Testis (tissue), 3 donors: ENCODE results near the gene ADAM15. TPM values are rescaled to one million over a fixed set of nuclear protein-coding genes. Genes with fewer than 3 reads are reported as not detected.

Experiments
- DNase-seq: peaks from one replicate; pipeline ENCODE4 v3.0.0-alpha.2; 2019
- H3K27ac ChIP-seq, 2 donors: fragments of 200-600 bp; sonication (generic); one replicate each; pipeline ENCODE4 v1.5.1; 2019
- H3K27me3 ChIP-seq: fragments of 200-600 bp; sonication (generic); one replicate; pipeline ENCODE4 v1.5.1; 2019
- H3K36me3 ChIP-seq: fragments of 200-600 bp; sonication (generic); one replicate; pipeline ENCODE4 v1.5.1; 2017; ENCODE audit warnings: low read depth; ENCODE audit errors: missing control alignments
- H3K4me1 ChIP-seq: fragments of 200-600 bp; sonication (generic); one replicate; pipeline ENCODE4 v1.5.1; 2019
- H3K4me3 ChIP-seq, 2 donors: fragments of 200-600 bp; sonication (generic); one replicate each; pipeline ENCODE4 v1.5.1; 2017 to 2019
- H3K9me3 ChIP-seq: fragments of 200-600 bp; sonication (generic); one replicate; pipeline ENCODE4 v1.5.1; 2017
- POLR2A ChIP-seq: fragments of 450-650 bp; IDR thresholded peaks from one replicate; pipeline ENCODE4 v1.6.1; 2017; ENCODE audit warnings: antibody characterized with exemption, mild to moderate bottlenecking, moderate library complexity
- WGBS, 2 donors: methylation state at CpG; one replicate each; pipeline ENCODE4 v1.1.5; 2018; 5-methylcytosine and 5-hydroxymethylcytosine counted together
- intact Hi-C: fragments of 100-400 bp; cut with DNase I; formaldehyde crosslinking; loops from one replicate; pipeline ENCODE4 v1.15.1; 2023; ENCODE audit warnings: low total_unique reads
- polyA plus RNA-seq: library from polyadenylated mRNA; stranded (reverse); fragments of 350-450 nt; fragmentation: Illumina TruSeq; extraction: RNeasy Lipid Tissue Mini Kit (QIAGEN cat#74804); gene quantifications from one replicate; pipeline ENCODE4 v1.2.3, GENCODE V29; 2014; ENCODE audit warnings: low read depth, low replicate concordance; ENCODE audit not compliant: insufficient read depth
- total RNA-seq, 2 donors: library from RNA; depleted of rRNA; stranded (reverse); fragments of >200 nt; gene quantifications; one replicate each; pipeline ENCODE4 v1.2.3, GENCODE V29; 2016
- TF ChIP-seq, protein P1 (sequence below), 3 experiments: fragments of 450-650 bp in 2 of 3; fragments of 200-600 bp in 1 of 3; sonication (generic) in 1 of 3; IDR thresholded peaks; one replicate each; pipeline ENCODE4 v1.5.1; 2016 to 2019; ENCODE audit warnings: antibody characterized with exemption in 3 of 3, mild to moderate bottlenecking in 2 of 3, moderate library complexity in 1 of 3

The ADAM15 gene
- total and polyA plus RNA-seq, 3 donors from 2014 or later = 30.7 to 42.6 (median 34.5) TPM

DNA sequence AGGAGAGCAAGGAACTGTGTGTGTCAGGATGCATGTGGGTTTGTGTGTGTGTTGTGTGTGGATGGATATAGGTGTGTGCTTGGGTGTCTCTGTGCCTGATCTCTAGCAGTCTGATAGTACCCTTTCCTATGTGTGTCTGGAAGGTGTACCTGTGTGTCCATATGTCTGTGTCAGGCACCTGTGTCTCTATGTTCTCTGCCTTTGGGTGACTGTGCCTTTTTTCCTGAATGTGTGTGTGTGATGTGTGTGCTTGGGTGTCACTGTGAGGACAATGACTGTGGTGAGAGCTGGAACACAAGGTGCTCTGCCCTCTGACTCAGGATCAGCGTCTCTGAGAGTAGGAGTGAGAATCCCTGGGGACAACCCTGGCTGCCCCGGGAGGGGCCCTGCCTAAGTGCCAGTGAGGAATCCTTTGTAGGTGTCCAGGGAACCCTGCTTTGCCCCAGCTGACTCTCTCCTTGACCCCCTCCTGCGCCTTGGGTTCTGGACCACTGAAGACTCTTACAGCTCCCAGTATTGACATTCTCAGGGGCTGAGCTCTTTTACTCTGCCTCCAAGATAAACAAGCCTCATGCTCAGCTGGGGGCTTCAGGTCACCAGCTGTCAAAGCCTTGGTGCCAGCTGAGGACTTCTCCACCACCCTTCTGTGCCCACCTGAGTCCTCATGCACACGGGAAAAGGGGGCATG is 26.8 kb downstream of the ADAM15 start:
- Histone ChIP-seq H3K9me3 (no peaks in the 10 kb centered on the region), H3K4me1 (peaks cover 41% of the 10 kb centered on the region), H3K27ac (no peak overlapping the region), H3K27me3 (no peaks in the 10 kb centered on the region), H3K36me3 (no peaks in the 10 kb centered on the region), H3K4me3 (peak overlapping the region in 1 of 2 donors; percentile 49)
- TF ChIP-seq, protein P1, sequence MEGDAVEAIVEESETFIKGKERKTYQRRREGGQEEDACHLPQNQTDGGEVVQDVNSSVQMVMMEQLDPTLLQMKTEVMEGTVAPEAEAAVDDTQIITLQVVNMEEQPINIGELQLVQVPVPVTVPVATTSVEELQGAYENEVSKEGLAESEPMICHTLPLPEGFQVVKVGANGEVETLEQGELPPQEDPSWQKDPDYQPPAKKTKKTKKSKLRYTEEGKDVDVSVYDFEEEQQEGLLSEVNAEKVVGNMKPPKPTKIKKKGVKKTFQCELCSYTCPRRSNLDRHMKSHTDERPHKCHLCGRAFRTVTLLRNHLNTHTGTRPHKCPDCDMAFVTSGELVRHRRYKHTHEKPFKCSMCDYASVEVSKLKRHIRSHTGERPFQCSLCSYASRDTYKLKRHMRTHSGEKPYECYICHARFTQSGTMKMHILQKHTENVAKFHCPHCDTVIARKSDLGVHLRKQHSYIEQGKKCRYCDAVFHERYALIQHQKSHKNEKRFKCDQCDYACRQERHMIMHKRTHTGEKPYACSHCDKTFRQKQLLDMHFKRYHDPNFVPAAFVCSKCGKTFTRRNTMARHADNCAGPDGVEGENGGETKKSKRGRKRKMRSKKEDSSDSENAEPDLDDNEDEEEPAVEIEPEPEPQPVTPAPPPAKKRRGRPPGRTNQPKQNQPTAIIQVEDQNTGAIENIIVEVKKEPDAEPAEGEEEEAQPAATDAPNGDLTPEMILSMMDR (IDR thresholded peaks at IDR 0.05) = no peak
- TF ChIP-seq POLR2A = no peak
- intact Hi-C loops = no loop called here
- 30 to 42% methylated on average over 3 to 4 of the region's 4 CpGs for WGBS, 2 donors
- no peak for DNase-seq

DNA sequence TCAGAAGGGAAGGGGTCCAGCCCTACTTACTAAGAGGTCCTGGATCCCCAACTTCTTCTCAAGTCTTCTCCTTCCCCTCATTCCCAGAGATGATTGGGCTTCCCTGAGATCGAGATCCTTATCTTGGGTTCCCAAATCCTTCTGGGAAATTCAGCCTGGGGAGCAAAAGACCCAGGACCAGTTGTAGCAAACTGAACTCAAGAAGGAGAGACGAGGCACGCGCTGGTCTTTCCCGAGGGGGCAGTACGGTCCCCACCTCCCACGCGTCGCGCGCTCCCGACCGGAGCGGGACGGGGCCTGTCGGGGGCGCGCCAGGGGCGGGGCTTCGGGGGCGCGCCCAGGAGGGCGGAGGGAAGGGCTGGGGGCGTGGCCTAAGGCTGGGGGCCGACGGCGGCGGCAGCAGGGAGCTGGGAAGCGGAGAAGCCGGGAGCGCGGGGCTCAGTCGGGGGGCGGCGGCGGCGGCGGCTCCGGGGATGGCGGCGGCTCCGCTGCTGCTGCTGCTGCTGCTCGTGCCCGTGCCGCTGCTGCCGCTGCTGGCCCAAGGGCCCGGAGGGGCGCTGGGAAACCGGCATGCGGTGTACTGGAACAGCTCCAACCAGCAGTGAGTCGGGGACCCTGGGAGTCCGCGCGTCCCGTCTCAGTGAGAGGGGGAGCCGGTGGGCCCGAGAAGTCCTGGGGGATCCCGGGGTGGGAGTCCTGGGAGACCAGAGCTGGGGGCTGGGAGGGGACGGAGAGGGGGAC is 27.5 kb downstream of the ADAM15 start, which contains the start of gene EFNA3:
Gene EFNA3, plus strand, starts transcription at position 369 of the 741 bp plus-strand sequence. Its CDS starts 105 bp downstream, at position 474.
- peak; percentile 81 for DNase-seq
- H3K27ac ChIP-seq = no peak within 1 kb of the TSS
- no peaks in the 10 kb centered on the region for H3K27me3 ChIP-seq
- peak within 1 kb of the TSS; percentile 48 to 49 for H3K4me3 ChIP-seq
- no peaks in the 10 kb centered on the region for H3K36me3 ChIP-seq
- TF ChIP-seq POLR2A = no peak
- TF ChIP-seq, protein P1 (IDR thresholded peaks at IDR 0.05) = no peak
- 0 to 1% methylated on average over 6 to 57 of the region's 59 CpGs for WGBS, 2 donors
- no peaks in the 10 kb centered on the region for H3K9me3 ChIP-seq
- intact Hi-C loops = no loop called here
- peaks cover 41% of the 10 kb centered on the region for H3K4me1 ChIP-seq

DNA sequence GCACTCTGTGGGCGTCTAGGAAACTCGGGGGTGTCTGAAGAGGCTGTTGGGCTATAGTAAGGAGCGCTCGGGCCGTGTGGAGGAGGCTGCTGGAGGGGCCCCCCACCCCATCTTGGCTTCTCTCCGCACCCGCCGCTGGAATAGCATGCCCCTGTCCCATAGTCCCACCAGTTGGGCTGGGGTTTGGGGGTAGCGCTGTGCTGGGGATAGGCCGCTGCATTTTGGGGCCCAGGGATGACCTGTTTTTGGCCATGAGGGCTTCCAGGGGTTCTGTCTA is 28.0 kb downstream of the ADAM15 start:
- H3K36me3 ChIP-seq = no peaks in the 10 kb centered on the region
- WGBS, 2 donors = 0 to 2% methylated on average over 3 to 10 of the region's 10 CpGs
- peak overlapping the region; percentile 48 to 49 for H3K4me3 ChIP-seq
- no peaks in the 10 kb centered on the region for H3K27me3 ChIP-seq
- DNase-seq = no peak
- intact Hi-C loops = no loop called here
- H3K4me1 ChIP-seq = peaks cover 41% of the 10 kb centered on the region
- no peak for TF ChIP-seq POLR2A
- TF ChIP-seq, protein P1 (IDR thresholded peaks at IDR 0.05) = no peak
- no peak overlapping the region for H3K27ac ChIP-seq
- H3K9me3 ChIP-seq = no peaks in the 10 kb centered on the region

DNA sequence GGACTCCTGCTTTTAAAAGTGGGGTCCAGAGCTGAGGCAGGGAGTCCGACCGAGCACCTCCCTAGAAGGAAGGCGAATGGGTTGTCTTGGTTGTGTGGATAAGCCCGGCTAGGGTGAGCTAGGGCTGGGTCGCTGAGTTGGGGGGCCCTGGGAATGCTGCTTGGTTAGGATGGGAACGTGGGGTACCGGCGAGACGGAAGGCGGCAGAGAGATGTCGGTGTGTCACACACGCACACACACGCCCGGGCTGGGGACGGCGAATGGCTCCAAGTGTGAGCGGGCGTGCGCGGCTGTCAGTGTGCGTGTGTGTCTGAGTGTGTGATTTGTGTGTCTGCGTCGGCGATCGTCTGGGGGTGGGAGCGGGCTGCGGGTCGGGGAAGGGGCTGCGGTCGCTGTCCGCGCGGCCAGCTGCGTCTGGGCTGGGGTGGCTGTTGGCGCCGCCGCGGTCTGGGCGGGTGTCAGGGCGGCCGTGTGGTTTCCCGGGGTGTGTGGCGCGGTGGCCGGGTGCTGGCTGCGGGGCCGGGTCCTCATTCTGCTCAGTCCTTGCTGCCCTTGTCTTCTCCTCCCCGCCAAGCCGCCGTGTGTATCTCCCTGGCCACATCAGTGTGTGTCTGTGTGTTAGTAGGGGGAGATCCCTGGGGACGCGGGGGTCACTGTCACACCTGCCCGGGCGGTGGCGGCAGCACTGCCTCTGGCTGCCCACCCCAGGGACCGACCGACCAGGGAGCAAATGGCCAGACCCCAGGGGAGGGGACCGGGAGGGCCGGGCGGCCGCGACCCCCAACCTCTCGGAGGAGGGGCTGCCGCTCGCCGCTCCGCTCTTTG is 28.6 kb downstream of the ADAM15 start:
- H3K9me3 ChIP-seq = no peaks in the 10 kb centered on the region
- DNase-seq = no peak
- no peaks in the 10 kb centered on the region for H3K36me3 ChIP-seq
- intact Hi-C loops = no loop called here
- H3K27ac ChIP-seq = no peak overlapping the region
- H3K4me3 ChIP-seq = peak overlapping the region in 1 of 2 donors; percentile 49
- H3K4me1 ChIP-seq = peaks cover 41% of the 10 kb centered on the region
- 0 to 1% methylated on average over 30 to 67 of the region's 67 CpGs for WGBS, 2 donors
- TF ChIP-seq, protein P1 (IDR thresholded peaks at IDR 0.05) = no peak
- TF ChIP-seq POLR2A = no peak
- H3K27me3 ChIP-seq = no peaks in the 10 kb centered on the region
